ACC112 (cell line): ENCODE measurements around the gene ZBTB4.

Source experiments
- H2AFZ ChIP-seq: fragments of 200-600 bp; sonication (generic); one replicate; pipeline ENCODE4 v1.6.0; 2017; ENCODE audit warnings: antibody characterized with exemption, low read length; ENCODE audit not compliant: unreplicated experiment
- H3K27ac ChIP-seq: fragments of 200-600 bp; sonication (generic); 2 replicates; pipeline ENCODE4 v1.5.1; 2014; ENCODE audit warnings: low read depth, mild to moderate bottlenecking, antibody characterized with exemption, low read length, moderate library complexity
- H3K27me3 ChIP-seq: fragments of 200-600 bp; sonication (generic); 2 replicates; pipeline ENCODE4 v1.6.1; 2014; ENCODE audit warnings: mild to moderate bottlenecking, antibody characterized with exemption, low read length, moderate library complexity, mixed read lengths; ENCODE audit not compliant: insufficient read depth
- H3K36me3 ChIP-seq: fragments of 200-600 bp; sonication (generic); 2 replicates; pipeline ENCODE4 v1.6.1; 2016; ENCODE audit warnings: mild to moderate bottlenecking, antibody characterized with exemption, low read length, moderate library complexity, mixed read lengths; ENCODE audit not compliant: insufficient read depth
- H3K4me1 ChIP-seq: fragments of 200-600 bp; sonication (generic); one replicate; pipeline ENCODE4 v1.6.1; 2016; ENCODE audit warnings: low read length, mixed read lengths; ENCODE audit not compliant: insufficient read depth, unreplicated experiment, control insufficient read depth
- H3K4me3 ChIP-seq: fragments of 200-600 bp; sonication (generic); 2 replicates; pipeline ENCODE4 v1.5.1; 2014; ENCODE audit warnings: mild to moderate bottlenecking, low read depth, low read length
- H3K79me2 ChIP-seq: fragments of 200-600 bp; sonication (generic); one replicate; pipeline ENCODE4 v1.6.0; 2016; ENCODE audit warnings: low read length; ENCODE audit not compliant: control insufficient read depth, unreplicated experiment, insufficient read depth

Gene ZBTB4

DNA sequence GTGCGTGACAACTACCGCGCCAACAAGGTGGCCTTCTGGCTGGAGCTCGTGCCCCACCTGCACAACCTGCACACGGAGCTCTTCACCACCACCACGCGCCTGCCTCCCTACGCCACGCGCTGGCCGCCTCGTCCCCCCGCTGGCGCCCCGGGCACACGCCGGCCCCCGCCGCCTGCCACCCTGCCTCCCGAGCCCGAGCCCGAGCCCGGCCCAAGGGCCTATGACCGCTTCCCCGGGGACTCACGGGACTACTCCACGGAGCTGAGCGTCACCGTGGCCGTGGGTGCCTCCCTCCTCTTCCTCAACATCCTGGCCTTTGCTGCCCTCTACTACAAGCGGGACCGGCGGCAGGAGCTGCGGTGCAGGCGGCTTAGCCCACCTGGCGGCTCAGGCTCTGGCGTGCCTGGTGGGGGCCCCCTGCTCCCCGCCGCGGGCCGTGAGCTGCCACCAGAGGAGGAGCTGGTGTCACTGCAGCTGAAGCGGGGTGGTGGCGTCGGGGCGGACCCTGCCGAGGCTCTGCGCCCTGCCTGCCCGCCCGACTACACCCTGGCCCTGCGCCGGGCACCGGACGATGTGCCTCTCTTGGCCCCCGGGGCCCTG lies 62.3 kb downstream of the ZBTB4 start:
- H3K36me3 ChIP-seq: peaks cover 2% of the 10 kb centered on the region; the same call in 1 of the 2 replicates
- no peak overlapping the region for H3K4me3 ChIP-seq
- H3K4me1 ChIP-seq: peaks cover 15% of the 10 kb centered on the region

DNA sequence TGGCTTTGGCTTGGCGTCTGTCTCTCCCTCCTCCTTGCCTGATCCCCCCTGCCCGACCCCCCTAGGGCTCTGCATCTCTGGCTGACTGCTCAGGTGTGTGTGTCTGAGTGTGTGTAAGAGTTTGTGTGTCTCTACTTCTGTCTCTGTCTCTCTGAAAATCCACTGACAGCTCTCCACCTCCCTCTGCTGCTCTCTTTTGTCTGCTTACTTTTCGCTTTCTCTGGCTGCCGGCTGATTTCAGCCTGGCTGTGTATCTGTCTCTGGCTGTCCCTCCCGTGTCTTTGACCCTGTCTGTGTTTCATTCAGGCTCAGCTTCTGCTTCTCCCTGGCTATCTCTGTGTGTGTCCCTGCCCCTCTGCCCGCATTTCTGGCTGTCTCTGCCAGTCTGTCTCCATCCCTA lies 63.1 kb downstream of the ZBTB4 start:
- H3K4me1 ChIP-seq: peaks cover 15% of the 10 kb centered on the region
- no peaks in the 10 kb centered on the region for H3K27me3 ChIP-seq
- peaks cover 2% of the 10 kb centered on the region; the same call in 1 of the 2 replicates for H3K36me3 ChIP-seq
- no peaks in the 10 kb centered on the region for H3K79me2 ChIP-seq
- no peak overlapping the region for H3K27ac ChIP-seq
- no peak overlapping the region for H2AFZ ChIP-seq
- H3K4me3 ChIP-seq: no peak overlapping the region

More for the DNA sequence above, 62.3 kb downstream of the ZBTB4 start:
- H3K27me3 ChIP-seq: no peaks in the 10 kb centered on the region
- no peak overlapping the region for H3K27ac ChIP-seq
- H3K79me2 ChIP-seq: no peaks in the 10 kb centered on the region
- H2AFZ ChIP-seq: no peak overlapping the region

DNA sequence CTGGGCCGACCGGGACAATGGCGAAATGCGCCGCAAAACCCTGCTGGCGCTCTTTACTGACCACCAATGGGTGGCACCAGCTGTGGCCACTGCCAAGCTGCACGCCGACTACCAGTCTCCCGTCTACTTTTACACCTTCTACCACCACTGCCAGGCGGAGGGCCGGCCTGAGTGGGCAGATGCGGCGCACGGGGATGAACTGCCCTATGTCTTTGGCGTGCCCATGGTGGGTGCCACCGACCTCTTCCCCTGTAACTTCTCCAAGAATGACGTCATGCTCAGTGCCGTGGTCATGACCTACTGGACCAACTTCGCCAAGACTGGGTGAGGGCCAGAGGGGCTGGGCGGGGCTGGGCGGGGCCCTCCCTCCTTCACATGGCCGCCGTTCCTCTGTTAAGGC lies 63.6 kb downstream of the ZBTB4 start:
- Histone ChIP-seq H3K36me3 (peaks cover 2% of the 10 kb centered on the region; the same call in 1 of the 2 replicates), H3K4me1 (peaks cover 15% of the 10 kb centered on the region), H3K4me3 (no peak overlapping the region), H2AFZ (no peak overlapping the region), H3K27ac (no peak overlapping the region), H3K27me3 (no peaks in the 10 kb centered on the region), H3K79me2 (no peaks in the 10 kb centered on the region)

DNA sequence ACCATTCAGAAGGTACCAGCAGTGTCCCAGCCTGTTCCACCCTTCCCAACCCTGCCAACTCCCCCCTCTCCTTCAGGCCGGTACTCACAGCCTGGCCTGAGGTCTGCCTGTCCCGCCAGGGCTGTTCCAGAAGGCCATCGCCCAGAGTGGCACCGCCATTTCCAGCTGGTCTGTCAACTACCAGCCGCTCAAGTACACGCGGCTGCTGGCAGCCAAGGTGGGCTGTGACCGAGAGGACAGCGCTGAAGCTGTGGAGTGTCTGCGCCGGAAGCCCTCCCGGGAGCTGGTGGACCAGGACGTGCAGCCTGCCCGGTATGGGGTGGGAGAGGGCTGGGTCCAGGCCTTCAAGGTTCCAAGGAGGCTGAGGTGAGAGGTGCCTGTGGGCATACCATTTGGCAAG lies 64.6 kb downstream of the ZBTB4 start:
- no peak overlapping the region for H2AFZ ChIP-seq

DNA sequence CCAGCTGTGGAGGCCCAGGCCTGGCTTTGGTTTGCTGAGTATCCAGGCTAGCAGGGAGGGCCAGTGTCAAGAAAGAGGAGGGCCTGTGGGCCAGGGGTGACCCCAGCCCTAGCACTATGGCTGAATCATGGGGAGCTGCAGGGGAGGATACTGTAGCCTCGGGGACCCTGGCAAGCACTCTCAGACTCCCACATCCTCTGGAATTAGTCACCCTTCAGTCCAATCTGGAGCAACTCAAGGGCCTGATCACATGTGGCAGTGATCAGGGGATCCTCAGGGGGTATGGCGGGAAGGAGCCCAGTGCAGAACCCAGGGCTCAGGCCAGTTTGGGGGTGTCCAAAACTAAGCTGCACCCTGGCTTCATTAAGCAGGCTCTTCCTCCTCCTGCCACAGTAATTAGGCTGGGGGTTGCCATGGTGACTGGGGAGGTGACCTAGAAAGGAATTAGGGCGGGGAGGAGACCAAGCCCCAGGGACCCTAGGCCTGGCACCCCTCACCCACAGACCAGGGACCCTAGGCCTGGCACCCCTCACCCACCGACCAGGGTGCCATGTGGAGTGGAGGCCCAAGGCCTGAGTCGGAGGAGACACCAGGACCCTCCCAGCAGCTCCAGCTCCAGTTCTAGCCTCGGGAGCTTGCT lies 66.0 kb downstream of the ZBTB4 start:
- H3K27me3 ChIP-seq: no peaks in the 10 kb centered on the region
- no peaks in the 10 kb centered on the region for H3K79me2 ChIP-seq
- H3K4me3 ChIP-seq: no peak overlapping the region
- peak overlapping the region; percentile 12 for H3K27ac ChIP-seq
- H3K36me3 ChIP-seq: peaks cover 9% of the 10 kb centered on the region; the same call in 1 of the 2 replicates
- H3K4me1 ChIP-seq: peaks cover 15% of the 10 kb centered on the region
- H2AFZ ChIP-seq: no peak overlapping the region

More for the DNA sequence above, 64.6 kb downstream of the ZBTB4 start:
- Histone ChIP-seq H3K4me1 (peaks cover 15% of the 10 kb centered on the region), H3K36me3 (peaks cover 2% of the 10 kb centered on the region; the same call in 1 of the 2 replicates), H3K4me3 (no peak overlapping the region), H3K79me2 (no peaks in the 10 kb centered on the region), H3K27ac (no peak overlapping the region), H3K27me3 (no peaks in the 10 kb centered on the region)

DNA sequence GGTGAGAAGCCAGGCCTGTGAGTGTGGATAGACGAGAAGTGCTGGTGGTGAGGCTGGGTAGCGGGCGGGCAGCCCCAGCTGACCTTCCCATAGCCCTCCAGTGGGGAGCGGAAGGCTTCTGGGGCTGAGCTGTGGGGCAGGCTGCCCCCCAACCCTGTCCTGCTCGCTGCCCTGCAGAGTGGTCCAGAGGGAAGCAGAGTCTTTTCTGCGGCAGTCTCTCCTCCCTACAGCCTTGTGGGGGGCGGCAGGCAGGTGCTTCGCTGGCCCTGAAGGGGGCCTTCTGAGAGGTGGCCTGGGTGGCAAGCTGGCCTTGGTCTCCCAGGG lies 68.0 kb downstream of the ZBTB4 start:
- H2AFZ ChIP-seq: no peak overlapping the region
- H3K79me2 ChIP-seq: peaks cover 6% of the 10 kb centered on the region
- H3K4me3 ChIP-seq: no peak overlapping the region
- H3K36me3 ChIP-seq: 0 out of 2 replicates have a peak, but pooled peaks cover 7% of the 10 kb centered on the region
- H3K4me1 ChIP-seq: peaks cover 15% of the 10 kb centered on the region
- H3K27me3 ChIP-seq: no peaks in the 10 kb centered on the region
- H3K27ac ChIP-seq: no peak overlapping the region

DNA sequence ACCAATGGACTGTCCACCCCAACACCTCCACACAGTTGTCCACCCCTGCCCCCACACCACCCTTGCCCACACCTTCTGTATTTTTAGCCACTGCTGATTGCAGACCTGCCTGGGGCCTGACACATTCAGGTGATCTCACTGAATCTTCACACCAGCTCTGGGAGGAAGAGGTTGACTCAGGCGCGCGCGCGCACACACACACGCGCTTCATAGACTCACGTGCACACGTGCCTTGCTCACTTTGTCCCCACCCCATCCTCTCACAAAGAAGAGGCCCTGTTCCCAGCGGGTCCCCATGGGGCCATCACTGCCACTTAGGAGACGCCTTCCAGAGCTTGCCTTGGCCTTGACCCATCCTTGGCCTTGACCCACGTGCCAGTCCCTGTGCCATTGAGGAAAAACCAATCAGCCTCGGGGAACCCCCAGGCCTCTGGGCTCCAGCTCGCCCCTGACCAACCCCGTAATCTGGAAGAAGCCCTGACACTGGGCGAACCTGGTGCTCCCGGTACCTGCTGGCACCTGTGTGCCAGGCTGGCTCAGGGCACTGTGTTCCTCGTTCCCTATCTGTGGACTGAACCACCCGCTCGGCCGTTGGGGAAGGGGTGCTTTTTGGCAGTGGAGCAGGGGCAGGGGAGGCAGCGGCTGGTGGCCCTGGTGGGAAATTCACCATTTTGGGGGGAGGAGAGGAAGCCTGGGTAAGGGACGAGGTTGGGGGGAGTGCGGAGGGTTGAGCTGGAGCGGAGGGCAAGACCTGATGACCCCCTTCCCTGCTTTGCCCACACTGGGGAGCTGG lies 68.6 kb downstream of the ZBTB4 start:
- H3K79me2 ChIP-seq: peaks cover 11% of the 10 kb centered on the region
- peaks cover 17% of the 10 kb centered on the region for H3K4me1 ChIP-seq
- H3K36me3 ChIP-seq: 0 out of 2 replicates have a peak, but pooled peaks cover 7% of the 10 kb centered on the region
- H3K27ac ChIP-seq: no peak overlapping the region
- no peak overlapping the region for H2AFZ ChIP-seq
- no peaks in the 10 kb centered on the region for H3K27me3 ChIP-seq
- no peak overlapping the region for H3K4me3 ChIP-seq

DNA sequence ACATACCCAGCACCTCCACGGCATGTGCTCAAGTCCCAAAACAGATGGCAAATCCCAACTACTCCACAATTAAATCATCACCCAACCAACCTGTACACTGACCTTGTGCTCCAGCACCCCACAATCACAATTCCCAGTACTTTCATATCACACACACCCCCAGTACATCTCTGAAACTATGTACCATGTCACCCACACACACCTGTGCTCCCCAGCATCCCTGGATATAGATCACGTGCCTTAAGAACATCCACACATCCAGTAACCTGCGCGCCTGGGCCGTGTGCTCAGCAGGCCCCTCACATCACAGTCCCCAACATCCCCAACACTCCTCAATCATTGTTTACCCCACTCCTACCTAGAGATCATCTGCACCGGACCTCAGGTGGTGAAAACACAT lies 69.7 kb downstream of the ZBTB4 start:
- Histone ChIP-seq H3K4me1 (peaks cover 17% of the 10 kb centered on the region), H3K4me3 (no peak overlapping the region), H2AFZ (no peak overlapping the region), H3K27ac (no peak overlapping the region), H3K27me3 (no peaks in the 10 kb centered on the region), H3K36me3 (0 out of 2 replicates have a peak, but pooled peaks cover 7% of the 10 kb centered on the region), H3K79me2 (peaks cover 18% of the 10 kb centered on the region)
